Activated CD4-positive, alpha-beta T cell treated with anti-CD3 and anti-CD28 coated beads, Interleukin-2, amount 50 U/mL, for 24 hours (primary cell): ENCODE results near the gene RCAN3.
A peak's percentile ranks its signal among the peaks of the same experiment; 100 is the strongest.
"Not testable (repeated sequence)": the region's sequence is repeated elsewhere in the genome, so short reads cannot be mapped to it uniquely, and the experiment has no call there.

Experiments used
- DNase-seq, 2 donors: peaks; one replicate each; pipeline ENCODE4 v3.0.0-alpha.2; 2020; ENCODE audit warnings: low read depth in 1 of 2, low spot score in 1 of 2

RCAN3 gene

DNA sequence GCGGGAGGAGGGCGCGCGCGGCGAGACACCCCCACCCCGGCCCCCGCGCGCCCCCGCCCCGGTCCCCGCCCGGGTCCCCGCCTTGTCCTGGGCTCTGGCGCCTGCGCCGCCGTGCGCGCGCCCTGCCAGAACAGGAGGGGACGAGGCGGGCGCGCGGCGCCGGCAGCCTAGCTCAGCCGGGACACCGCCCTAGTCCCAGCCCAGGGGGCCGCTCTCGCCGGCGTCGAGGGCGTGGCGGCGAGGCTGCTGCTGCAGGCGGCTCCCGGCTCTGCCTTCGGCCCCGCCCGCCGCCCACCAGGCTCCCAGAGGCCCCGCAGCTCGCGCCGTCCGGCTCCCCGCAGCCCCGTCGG lies at the start of gene RCAN3:
RCAN3 (plus strand) TSS at position 128 of the 350 bp plus-strand sequence. CDS start 11,537 bp downstream, outside the sequence.
- peak; percentile 80 to 81 for DNase-seq

DNA sequence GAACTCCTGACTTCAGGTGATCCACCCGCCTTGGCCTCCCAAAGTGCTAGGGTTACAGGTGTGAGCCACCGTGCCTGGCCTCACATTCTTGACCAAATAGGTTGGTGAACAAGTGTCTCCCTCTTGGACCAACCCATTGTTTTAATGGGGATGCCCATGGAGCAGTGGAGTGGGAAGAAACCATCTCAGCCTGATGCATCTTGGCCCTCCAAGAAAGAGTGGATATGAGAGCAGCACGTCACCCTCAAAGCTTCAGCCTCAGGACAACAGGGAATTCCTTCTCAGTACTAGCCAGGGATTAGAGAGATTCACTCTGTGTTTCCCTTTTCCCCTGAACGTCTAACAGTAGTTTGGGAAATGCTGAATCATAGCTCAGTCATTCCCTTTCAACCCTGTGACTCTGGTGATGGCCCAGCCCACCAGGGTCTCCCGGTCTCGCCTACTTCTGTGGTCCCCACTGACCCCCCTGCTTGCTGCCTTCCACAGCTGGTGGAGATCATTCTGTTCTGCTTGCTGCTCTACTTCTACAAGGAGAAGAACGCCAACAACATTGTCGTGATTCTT lies 49.6 kb upstream of the RCAN3 start:
- no peak for DNase-seq

DNA sequence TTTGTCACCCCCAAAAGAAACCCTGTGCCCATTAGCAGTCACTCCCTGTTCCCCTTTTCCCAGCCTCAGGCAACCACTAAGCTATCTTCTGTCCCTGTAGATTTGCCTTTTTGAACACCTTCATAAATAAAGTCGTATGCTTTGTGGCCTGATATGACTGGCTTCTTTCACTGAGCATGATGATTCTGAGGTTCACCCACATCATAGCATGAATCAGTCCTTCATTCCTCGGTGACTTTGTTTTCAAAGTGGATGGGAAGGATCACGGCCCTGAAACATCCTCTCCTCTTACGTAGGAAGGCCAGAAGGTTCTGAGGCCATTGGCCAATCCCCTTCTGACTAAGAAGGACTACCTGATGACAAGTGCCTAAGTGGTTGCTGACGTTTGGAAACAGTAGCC lies 48.0 kb upstream of the RCAN3 start:
- no peak for DNase-seq

DNA sequence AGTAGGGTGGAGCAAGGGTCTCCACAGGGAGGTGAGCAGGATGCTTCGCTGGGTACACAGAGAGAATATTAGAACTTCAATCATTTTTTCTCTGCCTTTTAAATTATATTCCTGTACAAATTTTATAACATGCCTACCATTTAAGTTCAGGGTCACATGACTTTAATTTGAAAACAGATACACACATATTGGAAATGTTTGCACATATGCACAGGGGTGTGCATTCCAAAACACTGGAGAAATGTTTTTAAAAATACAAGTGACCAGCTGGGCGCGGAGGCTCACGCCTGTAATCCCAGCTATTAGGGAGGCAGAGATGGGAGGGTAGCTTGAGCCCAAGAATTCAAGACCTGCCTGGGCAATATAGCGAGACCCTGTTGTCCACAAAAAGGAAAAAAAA lies 47.4 kb upstream of the RCAN3 start:
- DNase-seq, result no peak

DNA sequence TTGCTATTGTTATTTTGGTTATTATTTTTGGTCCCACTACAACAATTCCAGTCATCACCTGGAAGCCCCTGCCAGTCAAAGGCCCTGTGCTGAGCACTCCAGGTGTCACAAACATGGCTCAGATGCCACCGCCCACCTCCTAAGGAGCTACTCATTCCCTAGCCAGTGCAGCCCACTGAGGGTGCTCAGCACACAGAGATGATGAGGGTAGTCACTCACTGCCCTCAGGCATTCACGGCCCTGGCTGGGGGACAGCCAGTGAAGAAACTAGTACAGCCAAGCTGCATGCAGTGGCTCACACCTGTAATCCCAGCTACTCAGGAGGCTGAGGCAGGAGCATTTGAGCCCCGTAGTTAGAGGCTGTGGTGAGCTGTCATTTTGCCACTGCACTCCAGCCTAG lies 44.8 kb upstream of the RCAN3 start:
- DNase-seq, result no peak

DNA sequence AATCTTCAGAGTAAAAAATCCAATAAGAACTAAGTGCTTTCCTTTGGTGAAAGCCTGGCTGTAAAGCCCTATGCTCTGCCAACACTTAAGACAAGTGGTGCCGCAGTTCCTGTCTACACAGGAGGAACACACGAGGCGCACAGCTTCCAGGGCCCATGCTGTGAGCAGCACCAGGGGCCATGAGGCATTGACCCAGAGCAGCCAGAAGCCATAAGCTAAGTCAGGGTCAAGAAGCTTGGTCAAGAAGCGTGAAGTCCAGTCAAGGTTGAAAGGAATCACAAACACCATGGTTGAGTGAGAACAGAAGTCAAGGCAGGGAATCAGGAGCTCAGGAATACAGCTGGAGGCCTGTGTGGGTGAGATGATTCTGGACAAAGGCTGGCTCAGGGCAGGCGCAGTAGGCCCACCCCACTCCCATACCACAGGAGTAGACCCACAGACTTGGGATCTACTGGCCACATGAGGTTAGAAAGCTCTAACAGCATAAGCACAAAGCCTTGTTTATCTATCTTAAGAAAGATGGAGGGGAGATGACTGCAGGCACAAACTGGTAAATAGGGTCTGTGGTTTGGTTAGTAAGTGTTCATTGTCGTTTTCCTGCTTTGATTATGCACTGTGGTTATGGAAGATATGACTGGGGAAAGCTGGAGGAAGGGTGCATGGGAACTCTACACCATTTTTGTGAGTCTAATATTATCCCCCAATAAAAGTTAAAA lies 42.9 kb upstream of the RCAN3 start:
- DNase-seq, result no peak

DNA sequence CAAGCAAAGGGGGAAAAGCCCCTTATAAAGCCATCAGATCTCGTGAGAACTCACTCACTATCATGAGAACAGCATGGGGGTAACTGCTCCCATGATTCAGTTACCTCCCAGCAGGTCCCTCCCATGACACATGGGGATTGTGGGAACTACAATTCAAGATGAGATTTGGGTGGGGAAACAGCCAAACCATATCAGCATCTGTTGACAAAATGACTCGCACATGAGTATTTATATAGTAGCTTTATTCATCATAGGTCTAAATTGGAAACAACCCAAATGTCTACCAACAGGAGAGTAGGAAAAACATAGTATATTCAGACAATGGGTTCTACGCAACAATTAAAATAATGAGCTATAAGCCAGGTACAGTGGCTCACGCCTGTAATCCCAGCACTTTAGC lies 40.5 kb upstream of the RCAN3 start:
- not testable (repeated sequence) for DNase-seq

DNA sequence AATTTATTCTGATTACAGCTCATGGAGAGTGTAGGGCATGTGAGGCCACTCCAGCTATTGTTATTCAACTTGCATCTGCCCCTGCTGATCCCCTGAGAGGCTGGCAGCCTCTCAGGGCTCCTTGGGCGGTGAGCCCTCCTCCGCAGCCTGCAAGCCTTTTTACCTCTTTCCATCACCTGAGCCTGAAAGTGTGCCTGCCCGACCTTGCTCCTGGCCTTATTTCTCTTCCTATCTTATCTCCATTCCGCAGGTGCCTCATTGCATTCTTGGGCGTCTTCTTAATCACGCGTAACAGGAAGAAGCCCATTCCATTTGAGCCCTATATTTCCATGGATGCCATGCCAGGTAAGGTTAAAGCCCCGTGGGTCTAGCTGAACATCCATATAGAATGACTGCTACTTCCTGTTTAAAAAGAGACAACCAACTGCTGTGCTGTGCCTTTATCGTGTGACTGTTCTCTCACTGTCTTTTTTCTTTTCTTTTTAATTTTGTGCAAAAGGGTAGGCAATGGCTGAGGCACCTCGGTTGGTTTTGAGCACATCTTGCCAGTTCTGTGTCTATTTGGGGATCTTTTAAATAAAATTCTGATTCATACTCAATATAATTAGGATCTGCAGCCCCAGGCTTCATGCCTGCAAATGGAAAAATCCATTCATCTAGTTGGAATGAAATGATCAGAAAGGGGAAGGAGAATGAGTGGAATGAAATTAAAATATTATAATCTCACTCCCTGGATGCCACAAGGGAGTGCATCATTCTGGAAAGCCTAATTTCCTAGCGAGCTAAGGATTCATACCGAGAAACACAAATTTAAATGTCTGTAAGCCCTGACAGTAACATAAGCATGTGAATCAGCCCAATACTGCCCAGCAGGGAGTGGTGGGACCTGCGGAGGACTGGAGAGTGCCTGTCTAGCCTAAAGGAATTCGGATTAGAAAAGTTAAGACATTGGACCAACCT lies 38.6 kb upstream of the RCAN3 start:
- no peak for DNase-seq

DNA sequence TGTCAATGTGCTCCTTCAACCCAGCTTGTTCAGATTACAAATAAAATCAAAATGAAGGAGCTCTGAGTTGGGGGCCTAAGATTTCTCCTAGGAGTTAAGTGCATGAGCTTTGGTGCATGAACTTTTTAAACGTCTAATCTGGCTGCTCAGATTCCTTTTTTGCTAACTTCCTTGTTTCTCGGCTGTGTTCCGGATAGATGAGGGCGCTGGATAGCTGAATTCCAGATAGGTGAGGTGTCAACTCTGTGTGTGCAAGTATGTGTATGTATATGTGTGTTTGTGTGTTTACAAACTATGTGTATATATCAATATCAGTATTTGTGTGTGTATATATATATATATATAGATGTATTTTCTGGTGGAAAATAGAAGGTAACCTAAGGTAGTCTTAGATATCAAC lies 37.5 kb upstream of the RCAN3 start:
- DNase-seq, result no peak

DNA sequence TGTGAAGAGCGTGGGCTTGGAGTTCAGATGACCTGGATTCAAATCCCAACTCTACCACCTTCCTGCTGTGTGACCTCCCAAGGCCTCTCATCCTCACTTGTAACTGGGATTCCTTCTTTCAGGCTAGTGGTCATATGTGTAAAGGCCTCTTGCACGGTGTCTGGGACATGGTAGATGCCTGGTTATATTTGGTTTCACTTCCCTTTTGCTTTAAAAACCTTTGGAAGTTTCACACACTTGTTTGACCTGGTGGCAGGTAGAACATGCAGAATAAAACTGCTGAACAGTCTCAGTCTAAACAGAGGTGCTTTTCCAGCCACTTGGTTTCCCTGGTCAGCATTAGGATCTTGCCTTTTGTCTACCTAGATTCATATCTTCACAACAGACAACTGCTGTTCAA lies 37.0 kb upstream of the RCAN3 start:
- DNase-seq, result no peak

DNA sequence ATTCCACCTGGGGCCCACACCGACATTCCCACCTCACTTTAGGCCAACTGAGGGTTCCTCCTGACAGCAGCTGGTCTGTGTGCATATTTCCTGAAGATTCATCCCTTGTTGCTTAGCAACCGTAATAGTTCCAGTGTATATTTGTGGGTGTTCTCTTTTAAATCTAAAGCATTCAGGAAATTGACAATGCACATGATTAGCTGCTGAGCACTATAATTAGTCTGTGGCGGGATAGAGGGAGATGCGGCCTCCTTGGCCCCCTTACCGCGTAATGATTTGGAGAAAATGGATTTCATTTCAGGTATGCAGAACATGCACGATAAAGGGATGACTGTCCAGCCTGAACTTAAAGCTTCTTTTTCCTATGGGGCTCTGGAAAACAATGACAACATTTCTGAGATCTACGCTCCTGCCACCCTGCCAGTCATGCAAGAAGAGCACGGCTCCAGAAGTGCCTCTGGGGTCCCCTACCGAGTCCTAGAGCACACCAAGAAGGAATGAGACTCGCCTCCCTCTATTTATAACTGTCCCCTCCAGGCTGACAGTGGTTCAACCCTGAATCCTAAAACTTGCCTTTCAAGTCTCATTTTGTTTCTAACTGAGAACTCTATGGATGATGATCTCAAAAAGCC lies 33.8 kb upstream of the RCAN3 start:
- DNase-seq, result no peak

DNA sequence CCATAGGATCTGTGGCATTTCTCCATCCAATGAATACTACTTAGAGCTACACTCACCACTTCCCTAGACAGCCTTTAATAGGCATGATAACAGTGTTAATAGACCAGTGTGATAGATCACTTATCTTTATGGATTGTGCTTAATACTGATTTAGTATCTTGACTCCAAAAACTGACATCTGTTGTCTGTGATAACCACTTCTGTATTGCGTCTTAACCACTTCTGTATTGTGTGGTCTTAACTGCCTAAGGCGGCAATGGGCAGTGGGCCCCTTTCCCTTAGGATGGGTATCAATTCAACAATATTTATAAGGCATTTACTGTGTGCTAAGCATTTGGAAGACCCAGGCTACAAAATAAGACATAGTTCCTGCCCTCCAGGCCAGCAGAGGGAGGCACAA lies 32.0 kb upstream of the RCAN3 start:
- no peak for DNase-seq

DNA sequence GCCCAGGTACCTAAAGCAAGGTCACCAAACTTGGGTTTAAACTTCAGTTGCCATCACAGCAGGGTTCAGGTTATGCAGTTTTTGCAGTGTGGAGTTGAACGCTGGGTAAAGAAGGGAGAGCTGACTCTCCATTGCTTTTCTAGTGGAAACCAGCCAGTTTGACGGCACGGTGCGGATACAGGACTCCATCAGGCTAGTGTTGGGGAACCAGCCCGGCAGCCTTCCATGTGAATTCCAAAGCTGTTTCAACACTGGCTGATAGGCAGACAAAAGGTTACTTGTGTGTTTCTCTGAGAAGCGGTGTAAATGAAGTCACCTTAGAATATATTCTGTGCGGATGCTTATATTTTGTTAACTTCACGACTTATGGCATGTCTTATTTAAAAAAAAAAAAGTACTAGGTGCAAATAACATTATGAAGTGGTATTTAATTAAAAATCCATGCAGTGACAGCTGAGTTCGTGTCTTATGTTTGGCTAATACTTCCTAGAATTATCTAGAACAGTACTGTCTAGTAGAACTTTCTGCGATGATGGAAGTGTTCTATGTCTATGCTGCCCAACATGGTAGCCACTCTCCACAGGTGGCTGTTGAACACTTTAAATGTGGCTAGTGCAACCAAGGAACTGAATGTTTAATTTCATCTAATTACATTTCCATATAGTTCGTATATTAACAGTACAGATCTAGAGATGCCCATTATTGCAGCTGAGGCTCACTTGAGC lies 29.9 kb upstream of the RCAN3 start:
- no peak for DNase-seq

DNA sequence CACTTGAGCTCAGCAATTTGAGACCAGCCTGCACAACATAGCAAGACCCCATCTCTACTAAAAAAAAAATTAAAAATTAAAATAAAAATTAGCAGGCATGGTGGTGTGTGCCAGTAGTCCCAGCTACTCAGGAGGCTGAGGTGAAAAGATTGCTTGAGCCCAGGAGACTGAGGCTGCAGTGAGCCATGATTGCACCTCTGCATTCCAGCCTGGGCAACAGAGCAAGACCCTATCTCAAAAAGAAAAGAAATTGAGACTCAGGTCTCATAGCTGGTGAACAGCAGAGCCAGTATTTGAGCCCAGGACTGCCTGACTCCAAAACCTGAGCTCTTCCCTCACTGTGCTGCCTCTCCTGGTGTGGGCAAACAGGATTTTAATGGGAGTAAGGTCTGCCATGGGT lies 28.4 kb upstream of the RCAN3 start:
- DNase-seq, result no peak

DNA sequence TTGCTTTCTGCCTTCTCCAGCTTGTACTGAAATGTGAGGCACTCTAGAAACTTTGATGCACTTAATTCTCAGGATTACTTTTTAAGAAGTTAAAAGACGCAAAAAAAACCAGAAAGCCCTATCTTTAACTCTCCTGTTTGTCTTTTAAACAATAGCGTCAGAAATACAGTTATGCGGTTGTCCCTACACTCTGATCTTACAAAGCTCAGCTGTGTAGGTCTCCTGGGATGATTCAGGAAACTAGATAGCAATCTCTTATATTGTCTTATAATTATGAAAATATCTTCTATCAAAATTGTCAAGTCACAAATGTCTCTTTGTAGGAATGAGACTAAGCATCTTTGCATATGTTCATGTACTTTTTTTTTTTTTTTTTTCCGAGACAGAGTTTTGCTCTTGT lies 26.9 kb upstream of the RCAN3 start:
- DNase-seq, result no peak

DNA sequence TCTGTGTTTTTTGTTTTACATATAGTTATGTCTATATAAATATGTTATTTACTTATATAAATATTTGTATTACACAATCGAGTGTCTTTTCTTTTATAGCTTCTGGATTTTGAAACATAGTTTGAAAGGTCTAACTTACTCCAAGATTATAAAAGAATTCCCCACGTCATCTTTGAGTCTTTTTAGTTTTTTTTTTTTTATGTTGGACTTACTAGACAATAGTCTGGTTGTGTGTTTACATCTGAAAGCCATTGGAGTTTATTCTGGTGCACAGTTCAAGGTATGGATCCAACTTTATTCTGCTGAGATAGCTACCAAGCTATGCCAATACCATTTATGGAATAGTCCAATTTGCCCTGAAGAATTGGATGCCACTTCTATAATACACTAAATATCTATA lies 26.1 kb upstream of the RCAN3 start:
- no peak for DNase-seq

DNA sequence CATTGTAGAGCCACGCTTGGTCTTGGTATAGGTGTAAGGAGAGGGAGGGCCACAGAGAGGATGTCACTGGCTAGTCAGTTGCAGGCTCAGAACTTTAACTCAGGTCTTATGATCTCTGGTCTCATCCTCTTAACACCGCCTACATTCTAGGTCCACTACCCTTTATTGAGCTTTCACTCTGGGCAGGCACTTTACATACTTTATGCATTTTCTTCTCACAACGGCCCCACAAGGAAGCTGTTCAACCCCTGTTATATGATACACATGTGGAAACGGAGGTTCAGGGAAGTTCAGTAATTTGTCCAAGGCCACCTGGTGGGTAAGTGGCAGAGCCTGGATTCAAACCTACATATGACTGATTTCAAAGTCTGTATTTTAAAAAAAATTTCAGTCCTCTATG lies 25.3 kb upstream of the RCAN3 start:
- no peak for DNase-seq

DNA sequence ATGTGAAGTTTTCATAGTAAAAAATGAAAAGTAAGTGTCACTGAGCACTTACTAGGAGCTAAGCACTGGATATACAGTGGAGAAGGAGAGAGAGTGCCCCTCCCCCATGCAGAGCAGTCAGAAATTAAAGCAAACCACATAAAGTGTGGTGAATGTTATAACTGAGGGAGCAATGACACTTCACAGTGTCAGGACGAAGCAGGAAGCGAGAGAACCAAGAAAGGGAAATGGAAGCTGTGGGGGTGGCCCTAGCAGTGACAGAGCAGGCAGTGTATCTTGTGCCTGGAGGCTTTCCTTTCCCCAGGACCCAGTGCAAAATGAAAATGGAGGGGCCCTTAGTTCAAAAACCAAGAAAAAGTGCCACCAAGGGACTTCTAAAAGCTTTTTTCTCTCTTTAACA lies 21.5 kb upstream of the RCAN3 start:
- peak in 1 of 2 donors; percentile 62 for DNase-seq

DNA sequence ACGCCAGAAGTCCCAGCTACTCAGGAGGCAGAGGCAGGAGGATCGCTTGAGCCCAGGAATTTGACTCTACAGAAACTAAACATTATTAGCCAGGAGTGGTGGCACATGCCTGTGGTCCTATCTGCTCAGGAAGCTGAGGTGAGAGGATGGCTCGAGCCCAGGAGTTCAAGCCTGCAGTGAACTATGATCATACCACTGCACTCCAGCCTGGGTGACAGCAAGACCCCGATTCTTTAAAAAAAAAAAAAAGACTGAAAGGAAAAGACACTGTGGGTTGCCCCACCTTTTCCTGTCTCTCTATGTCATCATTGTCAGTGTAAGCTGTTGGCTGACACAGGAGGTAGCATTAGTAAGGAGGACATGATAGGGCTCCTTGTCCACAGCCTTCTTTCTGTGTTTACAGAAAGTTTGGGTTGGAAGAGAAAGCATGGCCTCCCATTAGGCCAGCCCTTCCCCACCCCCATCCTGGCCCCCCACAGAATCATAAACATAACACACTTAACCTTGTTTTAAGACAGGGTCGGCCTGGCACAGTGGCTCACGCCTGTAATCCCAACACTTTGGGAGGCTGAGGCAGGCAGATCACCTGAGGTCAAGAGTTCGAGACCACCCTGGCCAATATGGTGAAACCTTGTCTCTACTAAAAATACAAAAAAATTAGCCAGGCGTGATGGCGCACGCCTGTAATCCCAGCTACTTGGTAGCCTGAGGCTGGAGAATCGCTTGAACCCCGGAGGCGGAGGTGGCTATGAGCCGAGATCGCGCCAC lies 20.6 kb upstream of the RCAN3 start:
- no peak for DNase-seq

DNA sequence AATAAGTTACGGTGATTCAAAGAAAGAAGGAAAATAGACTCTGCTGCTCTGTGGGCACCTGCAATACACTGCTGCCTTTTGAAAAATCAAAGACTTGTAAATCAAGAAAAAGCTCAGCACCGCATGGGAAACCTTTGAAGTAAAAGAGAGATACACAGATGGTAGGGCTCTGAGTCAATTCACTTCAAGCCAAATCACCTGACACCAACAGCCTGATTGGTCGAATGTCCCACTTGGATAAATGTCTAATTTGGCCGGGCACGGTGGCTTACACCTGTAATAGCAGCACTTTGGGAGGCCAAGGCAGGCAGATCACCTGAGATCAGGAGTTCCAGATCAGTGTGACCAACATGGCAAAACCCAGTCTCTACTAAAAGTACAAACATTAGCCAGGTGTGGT lies 19.2 kb upstream of the RCAN3 start:
- no peak for DNase-seq
